ENCODE data around the gene KCNJ6.

Gene KCNJ6

DNA sequence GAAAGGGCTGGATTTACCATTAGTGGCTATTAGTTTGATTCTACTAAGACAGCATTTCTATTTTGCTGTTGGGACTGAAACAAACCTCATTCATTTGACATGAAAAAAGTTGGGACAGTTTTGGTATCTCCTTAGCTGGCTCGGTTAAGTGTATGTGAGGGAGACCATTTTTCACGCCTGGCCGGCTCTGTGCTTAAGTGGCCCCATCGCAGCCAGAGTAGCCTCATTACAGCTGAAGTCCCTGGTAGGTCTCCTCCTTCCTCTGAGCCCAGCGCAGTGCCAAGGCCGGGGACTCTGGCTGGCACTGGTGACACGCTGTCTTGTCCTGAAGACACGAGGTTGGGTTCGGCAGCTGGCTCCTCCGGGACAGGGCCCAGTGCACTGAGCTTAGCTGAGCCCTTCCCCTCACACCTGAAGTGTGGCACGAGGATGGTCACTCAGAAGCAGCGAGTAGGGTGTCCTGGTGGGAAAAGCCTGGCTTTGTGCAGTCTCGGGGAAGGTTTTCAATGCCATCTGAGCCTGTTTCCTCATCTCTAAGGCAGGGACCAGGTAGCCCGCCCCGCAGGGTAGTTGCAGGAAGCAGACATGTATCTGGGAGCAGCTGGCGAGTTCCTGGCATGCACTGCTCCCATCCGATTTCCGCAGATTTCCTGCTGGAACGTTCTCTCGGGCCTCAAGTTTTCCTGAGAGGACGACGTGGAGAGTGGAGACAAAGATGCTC is 353.2 kb downstream of the KCNJ6 start:
- DNase-seq, result no peak

DNA sequence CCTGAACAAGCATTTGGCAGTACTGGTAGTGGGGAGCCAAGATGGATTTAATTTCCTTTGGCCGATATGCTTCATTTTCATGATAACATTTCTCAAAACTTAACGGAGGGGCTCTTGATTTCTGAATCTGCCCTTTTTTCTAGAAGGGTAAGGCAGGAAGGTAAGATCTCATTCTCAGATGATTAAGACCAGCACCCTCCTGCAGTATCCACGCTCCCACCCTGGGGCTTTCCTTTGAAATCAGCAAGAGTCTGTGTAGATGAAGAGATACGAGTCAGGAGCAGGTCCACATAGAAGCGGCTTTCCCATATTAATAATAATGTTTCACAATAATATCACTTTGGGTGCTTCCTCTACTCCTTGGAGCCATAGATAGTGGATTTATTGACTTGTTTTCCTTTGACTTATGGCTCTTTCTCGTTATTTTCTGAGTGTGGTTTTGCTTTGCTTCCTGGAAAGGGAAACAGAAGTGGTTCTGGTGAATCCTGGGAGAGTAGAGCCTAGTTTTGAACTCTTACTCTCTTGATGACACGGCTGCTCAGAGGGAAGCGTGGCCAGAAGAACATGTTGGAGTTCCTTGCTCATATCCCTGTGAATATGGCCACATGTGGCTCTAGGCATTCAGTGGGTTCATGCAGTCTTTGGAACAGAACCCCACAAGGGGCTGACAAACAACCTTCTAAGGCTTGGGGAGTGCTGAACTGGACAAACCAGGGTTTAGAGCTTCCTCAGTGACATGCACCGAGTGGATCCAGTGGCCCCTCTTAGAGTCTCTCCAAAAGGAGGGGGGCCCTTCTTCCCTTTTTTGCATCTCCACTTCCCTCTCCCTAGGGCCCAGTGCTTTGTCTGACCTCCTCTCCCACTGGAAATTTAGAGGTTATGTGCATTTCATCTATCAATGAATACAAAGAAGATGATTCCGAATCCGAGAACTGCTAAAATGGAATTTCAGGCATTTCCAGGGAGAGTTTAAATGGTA is 354.0 kb downstream of the KCNJ6 start:
- no peak for DNase-seq

DNA sequence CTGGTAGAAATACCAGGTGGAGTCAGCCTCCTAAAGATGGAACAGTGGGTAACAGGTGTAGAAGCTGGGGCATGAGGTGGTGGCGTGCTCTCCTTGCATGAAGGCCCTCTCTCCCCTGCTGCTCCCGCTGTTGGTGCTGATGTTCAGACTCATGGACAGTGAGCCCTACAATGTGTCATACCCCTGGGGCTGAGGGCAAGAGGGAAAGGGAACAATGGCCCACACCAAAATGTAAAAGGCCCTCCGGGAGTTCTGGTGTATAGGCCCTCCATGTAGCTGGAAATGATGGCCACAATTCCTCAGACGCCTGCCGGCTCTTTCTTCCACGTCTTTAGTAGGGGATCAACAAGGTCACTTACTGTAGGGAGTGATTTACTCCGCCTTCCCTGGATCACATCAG is 354.8 kb downstream of the KCNJ6 start:
- DNase-seq, result no peak

DNA sequence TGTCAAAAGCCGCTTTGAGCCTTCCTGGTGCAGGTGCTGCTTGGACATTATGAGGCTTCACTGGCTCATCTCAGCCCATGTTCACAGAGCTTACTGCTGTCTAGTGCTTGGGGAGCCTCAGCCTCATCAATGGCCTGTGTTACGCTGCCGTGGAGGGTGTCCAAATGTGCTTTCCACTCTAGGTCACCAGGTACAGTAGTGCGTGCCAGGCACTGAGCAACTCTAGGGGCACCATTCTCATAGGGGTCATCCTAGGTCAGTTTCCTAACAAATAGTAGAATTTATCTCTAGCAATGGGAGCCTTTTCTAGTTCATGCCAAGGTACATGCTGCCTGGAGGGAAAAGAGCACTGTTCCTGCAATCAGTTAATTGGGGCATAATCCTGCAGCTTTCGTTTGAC is 355.9 kb downstream of the KCNJ6 start:
- no peak for DNase-seq

DNA sequence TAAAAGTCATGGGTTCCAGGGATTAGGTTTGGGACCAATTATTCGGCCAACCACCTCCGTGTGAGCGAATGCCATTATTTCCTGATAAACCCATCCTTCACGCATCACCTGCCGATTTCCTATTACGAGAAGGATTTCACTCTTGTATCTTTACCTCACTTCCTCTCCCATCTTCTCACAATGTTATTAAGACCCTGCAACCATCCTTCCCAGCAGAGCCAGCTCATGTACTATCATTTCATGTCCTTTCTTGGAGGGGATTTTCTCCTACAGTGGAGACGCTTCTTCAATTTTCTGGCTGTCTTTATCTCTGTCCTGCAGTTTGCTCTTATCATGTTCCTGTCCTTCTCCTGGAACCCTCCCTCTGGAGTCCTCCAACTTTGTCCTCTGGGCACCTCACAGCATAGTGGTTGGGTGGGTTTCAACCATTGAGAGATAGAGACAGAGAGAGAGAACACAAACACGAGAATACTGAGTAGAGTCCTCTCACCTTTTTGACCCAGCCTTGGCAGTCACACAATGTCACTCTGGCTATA is 357.5 kb downstream of the KCNJ6 start:
- DNase-seq, result peak; percentile 59
